CD14-positive monocyte (primary cell): Measurements from ENCODE around the gene MACROD2. TPM values are rescaled to one million over a fixed set of nuclear protein-coding genes. Genes with fewer than 3 reads are reported as not detected.

ENCODE experiments used
- DNase-seq, 3 donors: peaks; one replicate each; pipeline ENCODE4 v3.0.0-alpha.2; 2011 to 2022
- H2AFZ ChIP-seq: 2 replicates; pipeline ENCODE4 v1.6.0; 2012; ENCODE audit warnings: mild to moderate bottlenecking, low read depth, low read length, inconsistent platforms; ENCODE audit not compliant: insufficient read depth, poor library complexity, severe bottlenecking
- H3K27ac ChIP-seq, 2 donors: 1 replicate in 1 of 2; 2 replicates in 1 of 2; pipeline ENCODE4 v1.5.1; 2012 to 2013; ENCODE audit warnings: low read length in 2 of 2, control low read depth in 1 of 2, inconsistent platforms in 1 of 2, low read depth in 1 of 2, mild to moderate bottlenecking in 1 of 2
- H3K27me3 ChIP-seq, 2 donors: one replicate each; pipeline versions ENCODE4 v1.6.0 to v1.6.1; 2011 to 2013; ENCODE audit warnings: low read length in 2 of 2; ENCODE audit not compliant: control insufficient read depth in 2 of 2, insufficient read depth in 2 of 2
- H3K36me3 ChIP-seq, 2 donors: replicated peaks in 1 of 2; 1 replicate in 1 of 2; 2 replicates in 1 of 2; pipeline versions ENCODE4 v1.5.1 to v1.6.1; 2012 to 2013; ENCODE audit warnings: low read length in 2 of 2, control low read depth in 1 of 2, inconsistent platforms in 1 of 2, mild to moderate bottlenecking in 1 of 2; ENCODE audit not compliant: insufficient read depth in 2 of 2, control insufficient read depth in 1 of 2
- H3K4me1 ChIP-seq, 2 donors: 1 replicate in 1 of 2; 2 replicates in 1 of 2; pipeline versions ENCODE4 v1.5.1 to v1.6.1; 2012 to 2013; ENCODE audit warnings: low read length in 2 of 2, control low read depth in 1 of 2, inconsistent platforms in 1 of 2, mild to moderate bottlenecking in 1 of 2, moderate library complexity in 1 of 2; ENCODE audit not compliant: insufficient read depth in 2 of 2, control insufficient read depth in 1 of 2
- H3K4me2 ChIP-seq: replicated peaks from 2 replicates; pipeline ENCODE3; 2012; ENCODE audit warnings: low read length, moderate library complexity, mild to moderate bottlenecking; ENCODE audit not compliant: poor library complexity, severe bottlenecking; ENCODE audit errors: extremely low read depth
- H3K4me3 ChIP-seq, 3 experiments: fragments of 200-600 bp in 1 of 3; sonication (generic) in 1 of 3; replicated peaks in 1 of 3; 1 replicate in 2 of 3; 2 replicates in 1 of 3; pipeline ENCODE4 v1.5.1; 2011 to 2013; ENCODE audit warnings: low read length in 3 of 3, mild to moderate bottlenecking in 3 of 3, control low read depth in 2 of 3, low read depth in 2 of 3, inconsistent platforms in 1 of 3, moderate library complexity in 1 of 3
- H3K79me2 ChIP-seq: 2 replicates; pipeline ENCODE4 v1.6.0; 2012; ENCODE audit warnings: mild to moderate bottlenecking, control low read depth, inconsistent platforms, low read length, moderate library complexity; ENCODE audit not compliant: insufficient read depth
- H3K9ac ChIP-seq: 2 replicates; pipeline ENCODE4 v1.6.0; 2017; ENCODE audit warnings: low read length, mild to moderate bottlenecking; ENCODE audit not compliant: insufficient read depth, poor library complexity, severe bottlenecking
- H3K9me3 ChIP-seq, 2 donors: replicated peaks in 1 of 2; 1 replicate in 1 of 2; 2 replicates in 1 of 2; pipeline versions ENCODE4 v1.5.1 to v1.6.1; 2012 to 2013; ENCODE audit warnings: low read length in 2 of 2, control low read depth in 1 of 2; ENCODE audit not compliant: control insufficient read depth in 1 of 2, insufficient read depth in 1 of 2
- H4K20me1 ChIP-seq: 2 replicates; pipeline ENCODE4 v1.6.0; 2012; ENCODE audit warnings: mild to moderate bottlenecking, low read length, control low read depth, moderate library complexity; ENCODE audit not compliant: insufficient read depth
- H3K27ac Mint-ChIP-seq, 7 donors: one replicate each; pipeline ENCODE4 v1.8.0; 2020; ENCODE audit warnings: mild to moderate bottlenecking in 7 of 7, mixed read lengths in 7 of 7, moderate library complexity in 6 of 7, inconsistent platforms in 2 of 7
- H3K27me3 Mint-ChIP-seq, 3 donors: one replicate each; pipeline ENCODE4 v1.8.0; 2021 to 2022; ENCODE audit warnings: low read depth in 3 of 3, mild to moderate bottlenecking in 3 of 3, mixed read lengths in 3 of 3, moderate library complexity in 3 of 3, inconsistent platforms in 1 of 3
- H3K36me3 Mint-ChIP-seq, 2 donors: one replicate each; pipeline ENCODE4 v1.8.0; 2020; ENCODE audit warnings: mixed read lengths in 2 of 2, inconsistent platforms in 1 of 2, mild to moderate bottlenecking in 1 of 2
- H3K4me1 Mint-ChIP-seq: one replicate; pipeline ENCODE4 v1.8.0; 2020; ENCODE audit warnings: mild to moderate bottlenecking, mixed read lengths
- H3K4me3 Mint-ChIP-seq, 2 donors: one replicate each; pipeline ENCODE4 v1.8.0; 2020; ENCODE audit warnings: mild to moderate bottlenecking in 2 of 2, mixed read lengths in 2 of 2, moderate library complexity in 1 of 2
- H3K9me3 Mint-ChIP-seq, 7 donors: one replicate each; pipeline ENCODE4 v1.8.0; 2020 to 2022; ENCODE audit warnings: mixed read lengths in 7 of 7, mild to moderate bottlenecking in 6 of 7, moderate library complexity in 6 of 7, inconsistent platforms in 2 of 7
- WGBS: methylation state at CpG from one replicate; pipeline ENCODE4 v1.1.5; 2013; ENCODE audit warnings: missing lambda C conversion rate; ENCODE audit not compliant: insufficient coverage; 5-methylcytosine and 5-hydroxymethylcytosine counted together
- intact Hi-C, 2 donors: fragments of 100-400 bp; cut with micrococcal nuclease; formaldehyde crosslinking; loops; one replicate each; pipeline versions ENCODE4 v1.15.0 to v1.15.1; 2023
- polyA plus RNA-seq, 3 donors: library from polyadenylated mRNA; depleted of rRNA in 1 of 3; unstranded in 2 of 3; stranded (reverse) in 1 of 3; fragments of 300-500 nt in 2 of 3; fragments of >200 nt in 1 of 3; fragmentation: Illumina TruSeq in 2 of 3; gene quantifications; 1 replicate in 2 of 3; 2 replicates in 1 of 3; pipeline ENCODE4 v1.2.3, GENCODE V29; 2012 to 2021
- TF ChIP-seq, protein P1 (sequence below): fragments of 200-600 bp; IDR thresholded peaks from one replicate; pipeline ENCODE4 v1.8.0; 2022; ENCODE audit warnings: antibody characterized with exemption, mild to moderate bottlenecking

The MACROD2 gene
- polyA plus RNA-seq, 3 donors: 0.23 TPM; not detected in 2

DNA sequence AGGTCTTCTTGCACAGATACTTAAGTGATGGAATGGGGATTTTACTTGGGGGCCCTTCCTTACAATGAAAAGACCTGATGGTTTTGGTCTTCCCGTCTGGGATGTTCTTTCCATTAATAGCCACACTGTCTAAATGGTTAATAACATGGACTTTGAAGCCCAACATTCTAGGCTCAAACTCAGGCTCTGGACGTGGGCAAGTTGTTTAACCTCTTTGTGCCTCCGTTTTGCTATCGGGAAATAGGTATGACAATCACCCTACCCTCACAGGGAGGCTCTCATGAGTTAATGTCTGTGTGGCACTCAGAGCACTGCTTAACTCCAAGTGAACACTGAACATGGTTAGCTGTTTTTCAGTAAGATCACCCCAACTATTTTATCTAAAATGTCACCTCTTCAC, 702.8 kb downstream of the MACROD2 start:
- no peak for DNase-seq
- no peak overlapping the region for H3K27ac Mint-ChIP-seq
- H3K36me3 ChIP-seq: no peaks in the 10 kb centered on the region
- H2AFZ ChIP-seq: no peak overlapping the region
- no peaks in the 10 kb centered on the region for H3K9me3 ChIP-seq
- H3K9me3 Mint-ChIP-seq: peaks cover 0 to 7% (median 0%) of the 10 kb centered on the region in 7 donors
- intact Hi-C loops: no loop called here
- 67% methylated on average over 1 of the region's 4 CpGs for WGBS
- H3K4me2 ChIP-seq: no peak overlapping the region
- H3K4me3 Mint-ChIP-seq: no peak overlapping the region
- H3K4me1 ChIP-seq: no peaks in the 10 kb centered on the region
- H3K27ac ChIP-seq: no peak overlapping the region
- H3K4me3 ChIP-seq: no peak overlapping the region
- H3K36me3 Mint-ChIP-seq: no peaks in the 10 kb centered on the region
- peaks cover 0 to 1% (median 0%) of the 10 kb centered on the region in 3 donors for H3K27me3 Mint-ChIP-seq
- H4K20me1 ChIP-seq: no peaks in the 10 kb centered on the region
- H3K4me1 Mint-ChIP-seq: no peaks in the 10 kb centered on the region
- no peaks in the 10 kb centered on the region for H3K27me3 ChIP-seq
- H3K79me2 ChIP-seq: no peaks in the 10 kb centered on the region
- H3K9ac ChIP-seq: no peak overlapping the region
- TF ChIP-seq, protein P1, sequence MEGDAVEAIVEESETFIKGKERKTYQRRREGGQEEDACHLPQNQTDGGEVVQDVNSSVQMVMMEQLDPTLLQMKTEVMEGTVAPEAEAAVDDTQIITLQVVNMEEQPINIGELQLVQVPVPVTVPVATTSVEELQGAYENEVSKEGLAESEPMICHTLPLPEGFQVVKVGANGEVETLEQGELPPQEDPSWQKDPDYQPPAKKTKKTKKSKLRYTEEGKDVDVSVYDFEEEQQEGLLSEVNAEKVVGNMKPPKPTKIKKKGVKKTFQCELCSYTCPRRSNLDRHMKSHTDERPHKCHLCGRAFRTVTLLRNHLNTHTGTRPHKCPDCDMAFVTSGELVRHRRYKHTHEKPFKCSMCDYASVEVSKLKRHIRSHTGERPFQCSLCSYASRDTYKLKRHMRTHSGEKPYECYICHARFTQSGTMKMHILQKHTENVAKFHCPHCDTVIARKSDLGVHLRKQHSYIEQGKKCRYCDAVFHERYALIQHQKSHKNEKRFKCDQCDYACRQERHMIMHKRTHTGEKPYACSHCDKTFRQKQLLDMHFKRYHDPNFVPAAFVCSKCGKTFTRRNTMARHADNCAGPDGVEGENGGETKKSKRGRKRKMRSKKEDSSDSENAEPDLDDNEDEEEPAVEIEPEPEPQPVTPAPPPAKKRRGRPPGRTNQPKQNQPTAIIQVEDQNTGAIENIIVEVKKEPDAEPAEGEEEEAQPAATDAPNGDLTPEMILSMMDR: no peak

DNA sequence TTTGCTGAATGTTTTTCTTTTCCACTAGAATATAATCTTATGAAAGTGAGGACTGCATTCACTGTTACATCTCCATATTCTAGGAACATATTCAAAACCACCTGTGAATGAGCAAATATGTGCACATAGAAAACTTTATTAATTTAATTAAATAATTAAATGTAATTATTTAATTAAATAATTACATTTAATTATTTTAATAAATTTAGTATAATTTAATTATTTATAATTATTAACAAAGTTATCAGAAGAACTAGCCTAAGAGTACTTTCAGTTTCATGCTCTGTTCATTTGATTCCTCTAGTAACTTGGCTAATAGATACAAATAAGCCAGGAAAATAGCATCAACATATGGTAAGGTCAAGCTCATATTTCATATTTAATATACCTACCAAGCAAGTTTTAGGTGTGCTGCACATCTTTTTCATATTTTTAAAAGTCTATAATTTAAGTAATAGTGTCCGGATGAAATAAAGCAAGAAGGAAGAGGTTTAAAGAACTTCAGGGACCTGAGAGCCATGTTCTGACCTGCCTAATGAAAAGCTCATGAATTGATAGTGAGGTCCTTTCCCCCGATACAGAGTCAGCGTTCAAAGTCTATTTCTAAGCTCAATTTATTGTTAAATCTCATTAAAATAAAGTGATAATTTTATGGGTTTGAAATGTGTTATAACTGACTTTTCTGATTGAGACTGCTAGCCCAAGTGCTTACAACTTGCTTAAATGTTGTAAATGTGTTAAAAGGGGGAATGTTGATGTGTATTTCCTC, 703.5 kb downstream of the MACROD2 start:
- H2AFZ ChIP-seq: no peak overlapping the region
- H3K4me2 ChIP-seq: no peak overlapping the region

More for the DNA sequence above, 703.5 kb downstream of the MACROD2 start:
- Histone ChIP-seq H3K79me2 (no peaks in the 10 kb centered on the region), H4K20me1 (no peaks in the 10 kb centered on the region), H3K9me3 (no peaks in the 10 kb centered on the region), H3K27ac (no peak overlapping the region), H3K27me3 (no peaks in the 10 kb centered on the region), H3K36me3 (no peaks in the 10 kb centered on the region), H3K4me1 (no peaks in the 10 kb centered on the region), H3K9ac (no peak overlapping the region), H3K4me3 (no peak overlapping the region)
- no CpG with 5 or more reads among the region's 3 CpGs for WGBS
- Mint-ChIP-seq H3K9me3 (peaks cover 0 to 7% (median 0%) of the 10 kb centered on the region in 7 donors), H3K4me3 (no peak overlapping the region), H3K4me1 (no peaks in the 10 kb centered on the region), H3K36me3 (no peaks in the 10 kb centered on the region), H3K27me3 (peaks cover 0 to 1% (median 0%) of the 10 kb centered on the region in 3 donors), H3K27ac (no peak overlapping the region)
- no peak for DNase-seq
- intact Hi-C loops: no loop called here
- TF ChIP-seq, protein P1: no peak
